ENCODE results near the gene KLHL17. TPM values are rescaled to one million over a fixed set of nuclear protein-coding genes. Genes with fewer than 3 reads are reported as not detected.
"Not testable (repeated sequence)": the region's sequence is repeated elsewhere in the genome, so short reads cannot be mapped to it uniquely, and the experiment has no call there.

Gene KLHL17
- total RNA-seq, 1 experiment from 2014 or later, result 32.1 TPM

GRCh38 chr1:993379-993995 lies 33.1 kb downstream of the KLHL17 start:
- no TSS peak for BruUV-seq (replicated peaks)
- H3K9me2 ChIP-seq (replicated peaks; ENCODE audit: low read length), result no peaks in the 10 kb centered on the region
- no peaks in the 10 kb centered on the region for H3K27me3 ChIP-seq (ENCODE audit: low read length)
- DNase-seq (no peak), ATAC-seq (no peak)
- H3K27ac ChIP-seq (ENCODE audit: low read length), result no peak overlapping the region
- H3K9me3 ChIP-seq (ENCODE audit: low read length), result no peaks in the 10 kb centered on the region
- H3K9ac ChIP-seq (ENCODE audit: low read length), result no peak overlapping the region
- no peak overlapping the region for H3K4me2 ChIP-seq (ENCODE audit: low read length)
- no peaks in the 10 kb centered on the region for H3K4me1 ChIP-seq (ENCODE audit: insufficient read depth, low read length)
- H3K36me3 ChIP-seq (ENCODE audit: low read depth, low read length), result peaks cover 3% of the 10 kb centered on the region
- CTCF ChIA-PET, result no interaction called here
- no peak overlapping the region for H3K4me3 ChIP-seq (ENCODE audit: low read length)
- intact Hi-C loops (cut with micrococcal nuclease), result no loop called here
- peaks cover 17% of the 10 kb centered on the region for H4K20me1 ChIP-seq (ENCODE audit: low read length)
- POLR2A ChIA-PET (ENCODE audit: unreplicated experiment), result no interaction called here
- H2AFZ ChIP-seq (ENCODE audit: low read length), result no peak overlapping the region
- peaks cover 11% of the 10 kb centered on the region for H3K79me2 ChIP-seq (ENCODE audit: low read length)
- H3F3A ChIP-seq (ENCODE audit: low read length, unreplicated experiment), result no peaks in the 10 kb centered on the region
- no peak for TF ChIP-seq EZH2 (IDR thresholded peaks at IDR 0.05; ENCODE audit: low read length, unreplicated experiment)
- TF ChIP-seq EZH2phosphoT487 (IDR thresholded peaks at IDR 0.05; ENCODE audit: borderline replicate concordance, low read length), result no peak

GRCh38 chr1:994546-994945 lies 34.2 kb downstream of the KLHL17 start:
- BruUV-seq (replicated peaks); intact Hi-C loops (cut with micrococcal nuclease); H3K4me2 ChIP-seq (ENCODE audit: low read length); H3F3A ChIP-seq (ENCODE audit: low read length, unreplicated experiment); ATAC-seq; H3K27me3 ChIP-seq (ENCODE audit: low read length); H3K4me1 ChIP-seq (ENCODE audit: insufficient read depth, low read length); POLR2A ChIA-PET (ENCODE audit: unreplicated experiment); H3K9ac ChIP-seq (ENCODE audit: low read length); H3K9me2 ChIP-seq (replicated peaks; ENCODE audit: low read length); H3K27ac ChIP-seq (ENCODE audit: low read length); H3K4me3 ChIP-seq (ENCODE audit: low read length); H3K36me3 ChIP-seq (ENCODE audit: low read depth, low read length); H2AFZ ChIP-seq (ENCODE audit: low read length); DNase-seq; H3K9me3 ChIP-seq (ENCODE audit: low read length): not testable (repeated sequence)
- peaks cover 22% of the 10 kb centered on the region for H4K20me1 ChIP-seq (ENCODE audit: low read length)
- H3K79me2 ChIP-seq (ENCODE audit: low read length), result peaks cover 20% of the 10 kb centered on the region
- CTCF ChIA-PET, result interaction anchor here (0.6 kb wide), 1 partner anchor 136 kb away, joined by 3 read pairs; no protein-coding TSS in a partner anchor

GRCh38 chr1:995665-996633 lies 35.6 kb downstream of the KLHL17 start:
- ChIA-PET CTCF (no interaction called here), POLR2A (ENCODE audit: unreplicated experiment) (interaction anchor here (0.5 to 0.6 kb wide), 2 partner anchors 11 to 20 kb away, joined by 3 to 6 read pairs; no protein-coding TSS in a partner anchor)
- ATAC-seq (no peak), DNase-seq (no peak)
- Histone ChIP-seq H3K9me2 (replicated peaks; ENCODE audit: low read length) (no peaks in the 10 kb centered on the region), H3K4me2 (ENCODE audit: low read length) (no peak overlapping the region), H3K27me3 (ENCODE audit: low read length) (no peaks in the 10 kb centered on the region), H3F3A (ENCODE audit: low read length, unreplicated experiment) (no peaks in the 10 kb centered on the region), H3K9ac (ENCODE audit: low read length) (no peak overlapping the region), H3K4me3 (ENCODE audit: low read length) (no peak overlapping the region), H4K20me1 (ENCODE audit: low read length) (peaks cover 22% of the 10 kb centered on the region), H3K9me3 (ENCODE audit: low read length) (no peaks in the 10 kb centered on the region), H2AFZ (ENCODE audit: low read length) (no peak overlapping the region), H3K79me2 (ENCODE audit: low read length) (peaks cover 28% of the 10 kb centered on the region), H3K27ac (ENCODE audit: low read length) (no peak overlapping the region), H3K36me3 (ENCODE audit: low read depth, low read length) (peaks cover 3% of the 10 kb centered on the region), H3K4me1 (ENCODE audit: insufficient read depth, low read length) (peaks cover 3% of the 10 kb centered on the region; the same call in 1 of the 2 replicates)
- TF ChIP-seq EZH2phosphoT487 (IDR thresholded peaks at IDR 0.05; ENCODE audit: borderline replicate concordance, low read length), result no peak
- TF ChIP-seq EZH2 (IDR thresholded peaks at IDR 0.05; ENCODE audit: low read length, unreplicated experiment), result no peak
- TF ChIP-seq CTCF (conservative IDR thresholded peaks at IDR 0.05; ENCODE audit: low read depth, low read length), result no peak
- intact Hi-C loops (cut with micrococcal nuclease), result no loop called here
- no TSS peak for BruUV-seq (replicated peaks)

All from PC-3 (cell line).